ENCODE data around the gene NRCAM. TPM values are rescaled to one million over a fixed set of nuclear protein-coding genes. Genes with fewer than 3 reads are reported as not detected.

Gene NRCAM
- total RNA-seq, 1 donor from 2014 or later, result 9.5 TPM

- TF ChIP-seq CTCF (IDR thresholded peaks at IDR 0.05), result no peak
Measured at GRCh38 chr7:108267615-108268014, 188.6 kb downstream of the NRCAM start.

GRCh38 chr7:108266491-108266890 is 189.7 kb downstream of the NRCAM start:
- Mint-ChIP-seq H3K27ac (ENCODE audit: unreplicated experiment) (no peak overlapping the region), H3K27me3 (ENCODE audit: low read depth) (no peaks in the 10 kb centered on the region), H3K4me3 (ENCODE audit: unreplicated experiment) (no peak overlapping the region), H3K4me1 (ENCODE audit: low read depth) (peaks cover 15% of the 10 kb centered on the region), H3K9me3 (ENCODE audit: low read depth) (no peaks in the 10 kb centered on the region), H3K36me3 (ENCODE audit: low read depth) (no peaks in the 10 kb centered on the region)
- no peak for DNase-seq (ENCODE audit: low spot score)
- no peak for TF ChIP-seq CTCF (IDR thresholded peaks at IDR 0.05)

More at GRCh38 chr7:108267615-108268014, 188.6 kb downstream of the NRCAM start:
- Mint-ChIP-seq H3K4me3 (ENCODE audit: unreplicated experiment) (no peak overlapping the region), H3K36me3 (ENCODE audit: low read depth) (no peaks in the 10 kb centered on the region), H3K9me3 (ENCODE audit: low read depth) (no peaks in the 10 kb centered on the region), H3K27me3 (ENCODE audit: low read depth) (no peaks in the 10 kb centered on the region), H3K27ac (ENCODE audit: unreplicated experiment) (no peak overlapping the region), H3K4me1 (ENCODE audit: low read depth) (peaks cover 15% of the 10 kb centered on the region)
- DNase-seq (ENCODE audit: low spot score), result no peak

DNA sequence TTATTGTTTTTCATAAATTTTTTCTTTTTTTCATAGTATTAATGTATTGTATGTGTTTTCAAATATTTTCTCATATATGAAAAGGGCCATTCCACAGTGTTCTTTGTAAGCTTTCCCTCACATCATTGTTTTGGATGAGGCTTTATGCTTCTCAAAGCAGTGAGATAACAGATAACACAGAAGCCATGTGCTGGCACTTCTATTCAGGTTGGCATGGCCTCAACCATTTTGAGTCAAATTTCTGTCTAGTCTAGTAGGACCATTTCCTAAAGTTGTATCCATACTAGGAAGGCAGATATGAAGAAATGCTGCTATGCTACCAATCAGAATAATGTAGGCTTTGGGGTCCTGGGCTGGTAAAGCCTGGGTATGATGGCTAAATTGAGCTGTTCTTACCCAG is 190.2 kb downstream of the NRCAM start:
- Mint-ChIP-seq H3K27ac (ENCODE audit: unreplicated experiment) (no peak overlapping the region), H3K27me3 (ENCODE audit: low read depth) (no peaks in the 10 kb centered on the region), H3K4me3 (ENCODE audit: unreplicated experiment) (no peak overlapping the region), H3K9me3 (ENCODE audit: low read depth) (no peaks in the 10 kb centered on the region), H3K4me1 (ENCODE audit: low read depth) (peaks cover 15% of the 10 kb centered on the region), H3K36me3 (ENCODE audit: low read depth) (no peaks in the 10 kb centered on the region)
- TF ChIP-seq CTCF (IDR thresholded peaks at IDR 0.05), result no peak
- no peak for DNase-seq (ENCODE audit: low spot score)

- Mint-ChIP-seq H3K4me3 (ENCODE audit: unreplicated experiment) (no peak overlapping the region), H3K9me3 (ENCODE audit: low read depth) (no peaks in the 10 kb centered on the region)
Measured at GRCh38 chr7:108265007-108265406, 191.2 kb downstream of the NRCAM start.

DNA sequence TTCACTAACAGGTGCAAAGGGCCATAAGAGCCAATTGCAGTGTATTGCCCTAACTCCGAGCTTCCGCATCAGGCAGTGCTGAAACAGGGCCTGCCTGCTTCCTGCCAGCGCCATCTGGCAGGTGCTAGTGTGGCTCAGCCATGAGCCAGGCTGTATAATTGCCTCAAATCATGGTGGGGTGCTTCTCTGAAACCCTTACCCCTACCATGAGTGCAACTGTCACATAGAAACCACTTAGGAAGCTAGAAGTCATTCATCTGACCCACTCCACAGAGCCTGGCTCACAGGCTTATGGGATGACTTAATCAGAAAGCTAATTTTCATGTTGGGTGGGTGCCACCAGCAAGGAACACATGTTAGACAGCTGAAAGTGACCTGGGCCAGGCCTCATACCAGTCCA is 192.8 kb downstream of the NRCAM start:
- Mint-ChIP-seq H3K36me3 (ENCODE audit: low read depth) (no peaks in the 10 kb centered on the region), H3K27me3 (ENCODE audit: low read depth) (no peaks in the 10 kb centered on the region), H3K4me1 (ENCODE audit: low read depth) (peaks cover 7% of the 10 kb centered on the region), H3K4me3 (ENCODE audit: unreplicated experiment) (no peak overlapping the region), H3K27ac (ENCODE audit: unreplicated experiment) (no peak overlapping the region), H3K9me3 (ENCODE audit: low read depth) (peaks cover 7% of the 10 kb centered on the region)
- no peak for TF ChIP-seq CTCF (IDR thresholded peaks at IDR 0.05)
- no peak for DNase-seq (ENCODE audit: low spot score)

More at GRCh38 chr7:108265007-108265406, 191.2 kb downstream of the NRCAM start:
- H3K27me3 Mint-ChIP-seq (ENCODE audit: low read depth), result no peaks in the 10 kb centered on the region
- H3K36me3 Mint-ChIP-seq (ENCODE audit: low read depth), result no peaks in the 10 kb centered on the region
- no peak for DNase-seq (ENCODE audit: low spot score)
- TF ChIP-seq CTCF (IDR thresholded peaks at IDR 0.05), result no peak
- H3K4me1 Mint-ChIP-seq (ENCODE audit: low read depth), result peaks cover 15% of the 10 kb centered on the region
- no peak overlapping the region for H3K27ac Mint-ChIP-seq (ENCODE audit: unreplicated experiment)
